Measurements from ENCODE around the gene KIF26A. TPM values are rescaled to one million over a fixed set of nuclear protein-coding genes. Genes with fewer than 3 reads are reported as not detected.

KIF26A gene
- total RNA-seq, 1 donor from 2014 or later: not detected

- DNase-seq (no peak), ATAC-seq (ENCODE audit: low read depth) (no peak)
- POLR2A ChIA-PET: interaction anchor here (0.6 kb wide), 1 partner anchor 9 kb away, joined by 4 read pairs; no protein-coding TSS in a partner anchor
- Mint-ChIP-seq H3K4me1 (peaks cover 4% of the 10 kb centered on the region), H3K9me3 (no peaks in the 10 kb centered on the region), H3K36me3 (ENCODE audit: low read depth) (no peaks in the 10 kb centered on the region), H3K27me3 (peaks cover 7% of the 10 kb centered on the region), H3K4me3 (no peak overlapping the region), H3K27ac (no peak overlapping the region)
- intact Hi-C loops (cut with micrococcal nuclease): no loop called here
- no peak for TF ChIP-seq CTCF (IDR thresholded peaks at IDR 0.05)
- CTCF ChIA-PET: interaction anchor here (1.8 kb wide), 1 partner anchor 471 kb away, joined by 6 read pairs; no protein-coding TSS in a partner anchor
Observed at GRCh38 chr14:104092931-104093365, 45.4 kb upstream of the KIF26A start.

- DNase-seq: no peak
- peaks cover 7% of the 10 kb centered on the region for H3K27me3 Mint-ChIP-seq
- intact Hi-C loops (cut with micrococcal nuclease): no loop called here
- H3K4me3 Mint-ChIP-seq: no peak overlapping the region
- no peak overlapping the region for H3K27ac Mint-ChIP-seq
- POLR2A ChIA-PET: interaction anchor here (0.6 kb wide), 1 partner anchor 9 kb away, joined by 4 read pairs; no protein-coding TSS in a partner anchor
- no peaks in the 10 kb centered on the region for H3K9me3 Mint-ChIP-seq
- peaks cover 4% of the 10 kb centered on the region for H3K4me1 Mint-ChIP-seq
- no peaks in the 10 kb centered on the region for H3K36me3 Mint-ChIP-seq (ENCODE audit: low read depth)
- peak; percentile 37 for ATAC-seq (ENCODE audit: low read depth)
- CTCF ChIA-PET: interaction anchor here (1.8 kb wide), 1 partner anchor 471 kb away, joined by 6 read pairs; no protein-coding TSS in a partner anchor
- TF ChIP-seq CTCF (IDR thresholded peaks at IDR 0.05): no peak
Observed at GRCh38 chr14:104093366-104094055, 44.9 kb upstream of the KIF26A start.

- no peaks in the 10 kb centered on the region for H3K36me3 Mint-ChIP-seq (ENCODE audit: low read depth)
- TF ChIP-seq CTCF (IDR thresholded peaks at IDR 0.05): no peak
- no peak overlapping the region for H3K27ac Mint-ChIP-seq
- H3K4me3 Mint-ChIP-seq: no peak overlapping the region
- H3K27me3 Mint-ChIP-seq: peaks cover 7% of the 10 kb centered on the region
- ChIA-PET POLR2A (no interaction called here), CTCF (interaction anchor here (1.8 kb wide), 1 partner anchor 470 kb away, joined by 6 read pairs; no protein-coding TSS in a partner anchor)
- H3K4me1 Mint-ChIP-seq: peaks cover 4% of the 10 kb centered on the region
- intact Hi-C loops (cut with micrococcal nuclease): no loop called here
- no peaks in the 10 kb centered on the region for H3K9me3 Mint-ChIP-seq
- DNase-seq (no peak), ATAC-seq (ENCODE audit: low read depth) (no peak)
Observed at GRCh38 chr14:104094056-104094708, 44.2 kb upstream of the KIF26A start.

GRCh38 chr14:104094709-104095425, 43.5 kb upstream of the KIF26A start:
- ATAC-seq (ENCODE audit: low read depth) (peak; percentile 57), DNase-seq (peak; percentile 69)
- Mint-ChIP-seq H3K9me3 (no peaks in the 10 kb centered on the region), H3K36me3 (ENCODE audit: low read depth) (no peaks in the 10 kb centered on the region), H3K4me3 (no peak overlapping the region), H3K27ac (no peak overlapping the region), H3K27me3 (peaks cover 7% of the 10 kb centered on the region), H3K4me1 (peaks cover 4% of the 10 kb centered on the region)
- CTCF ChIA-PET: no interaction called here
- TF ChIP-seq CTCF (IDR thresholded peaks at IDR 0.05): peak; percentile 22
- POLR2A ChIA-PET: no interaction called here
- intact Hi-C loops (cut with micrococcal nuclease): no loop called here

All from activated B cell treated with CpG ODN at 0.5 μM for 24 hours (primary cell).